ENCODE results near the gene BSND. TPM values are rescaled to one million over a fixed set of nuclear protein-coding genes. Genes with fewer than 3 reads are reported as not detected.

BSND gene
- total RNA-seq, 1 experiment from 2014 or later, result 0.42 TPM

GRCh38 chr1:55049914-55050278, 51.2 kb downstream of the BSND start:
- no peaks in the 10 kb centered on the region for H3K9me3 Mint-ChIP-seq
- 0 out of 2 replicates have a peak, but pooled peaks cover 2% of the 10 kb centered on the region for H3K4me1 Mint-ChIP-seq
- DNase-seq (ENCODE audit: low spot score), result no peak
- H3K4me3 Mint-ChIP-seq, result no peak overlapping the region
- ATAC-seq, result no peak
- H3K27ac Mint-ChIP-seq, result no peak overlapping the region
- no peak for TF ChIP-seq FOXK1 (CRISPR knock-in tag; IDR thresholded peaks at IDR 0.05)
- ChIA-PET CTCF (interaction anchor here (1.1 to 2.3 kb wide), 6 partner anchors 10 to 288 kb away, joined by 3 to 22 read pairs (median 4); partner anchors contain the start of gene PCSK9), POLR2A (no interaction called here)
- H3K36me3 Mint-ChIP-seq, result peaks cover 27% of the 10 kb centered on the region
- H3K27me3 Mint-ChIP-seq (ENCODE audit: low read depth), result no peaks in the 10 kb centered on the region

- TF ChIP-seq E2F5 (CRISPR knock-in tag; IDR thresholded peaks at IDR 0.05), result no peak
- no peak for TF ChIP-seq SMAD4 (CRISPR knock-in tag; IDR thresholded peaks at IDR 0.05)
- TF ChIP-seq HMGA2 (CRISPR knock-in tag; IDR thresholded peaks at IDR 0.05), result no peak
- TF ChIP-seq ATF1 (CRISPR knock-in tag; IDR thresholded peaks at IDR 0.05), result no peak
- TF ChIP-seq ERG (CRISPR knock-in tag; IDR thresholded peaks at IDR 0.05), result no peak
- no peak for TF ChIP-seq JUN (CRISPR knock-in tag; IDR thresholded peaks at IDR 0.05)
- TF ChIP-seq FOXJ3 (CRISPR knock-in tag; IDR thresholded peaks at IDR 0.05; ENCODE audit: borderline replicate concordance), result no peak
- TF ChIP-seq NR2C2 (CRISPR knock-in tag; IDR thresholded peaks at IDR 0.05), result no peak
- no peak for TF ChIP-seq ZNF512 (CRISPR knock-in tag; IDR thresholded peaks at IDR 0.05; ENCODE audit: borderline replicate concordance)
- no peak for TF ChIP-seq SP1 (CRISPR knock-in tag; conservative IDR thresholded peaks at IDR 0.05)
- no peak for TF ChIP-seq ZNF219 (CRISPR knock-in tag; IDR thresholded peaks at IDR 0.05; ENCODE audit: borderline replicate concordance)
- TF ChIP-seq MAX (CRISPR knock-in tag; IDR thresholded peaks at IDR 0.05), result no peak
- no peak for TF ChIP-seq ZBTB21 (CRISPR knock-in tag; IDR thresholded peaks at IDR 0.05; ENCODE audit: borderline replicate concordance)
- TF ChIP-seq ZNF425 (CRISPR knock-in tag; conservative IDR thresholded peaks at IDR 0.05), result no peak
- H3K9me3 Mint-ChIP-seq, result no peaks in the 10 kb centered on the region
- no peak overlapping the region for H3K4me3 Mint-ChIP-seq
- DNase-seq (ENCODE audit: low spot score) (no peak), ATAC-seq (no peak)
- H3K27ac Mint-ChIP-seq, result no peak overlapping the region
- H3K36me3 Mint-ChIP-seq, result peaks cover 27% of the 10 kb centered on the region
- ChIA-PET CTCF (interaction anchor here (1.1 to 2.3 kb wide), 3 partner anchors 11 to 105 kb away, joined by 3 to 22 read pairs (median 13); partner anchors contain the start of gene PCSK9), POLR2A (no interaction called here)
- 0 out of 2 replicates have a peak, but pooled peaks cover 2% of the 10 kb centered on the region for H3K4me1 Mint-ChIP-seq
- H3K27me3 Mint-ChIP-seq (ENCODE audit: low read depth), result no peaks in the 10 kb centered on the region
Observed at GRCh38 chr1:55050283-55050682, 51.5 kb downstream of the BSND start.

GRCh38 chr1:55051169-55051568, 52.4 kb downstream of the BSND start:
- ChIA-PET POLR2A (no interaction called here), CTCF (interaction anchor here (1.1 kb wide), 1 partner anchor 106 kb away, joined by 3 read pairs; no protein-coding TSS in a partner anchor)
- no peak overlapping the region for H3K4me3 Mint-ChIP-seq
- no peaks in the 10 kb centered on the region for H3K9me3 Mint-ChIP-seq
- H3K27ac Mint-ChIP-seq, result 0 out of 2 replicates have a peak overlapping the region, but pooled peaks have one; percentile 74
- ATAC-seq, result no peak
- DNase-seq (ENCODE audit: low spot score), result no peak
- H3K27me3 Mint-ChIP-seq (ENCODE audit: low read depth), result no peaks in the 10 kb centered on the region
- 0 out of 2 replicates have a peak, but pooled peaks cover 2% of the 10 kb centered on the region for H3K4me1 Mint-ChIP-seq
- H3K36me3 Mint-ChIP-seq, result peaks cover 26% of the 10 kb centered on the region
- TF ChIP-seq SMAD3 (CRISPR knock-in tag; IDR thresholded peaks at IDR 0.05; ENCODE audit: borderline replicate concordance) (no peak), SMAD4 (CRISPR knock-in tag; IDR thresholded peaks at IDR 0.05) (no peak), FOXP1 (CRISPR knock-in tag; IDR thresholded peaks at IDR 0.05; ENCODE audit: borderline replicate concordance) (no peak), NR3C1 (CRISPR knock-in tag; conservative IDR thresholded peaks at IDR 0.05; ENCODE audit: low read depth) (no peak), ZNF281 (CRISPR knock-in tag; IDR thresholded peaks at IDR 0.05) (no peak), CDX4 (CRISPR knock-in tag; IDR thresholded peaks at IDR 0.05; ENCODE audit: borderline replicate concordance) (no peak), ATF3 (CRISPR knock-in tag; conservative IDR thresholded peaks at IDR 0.05) (no peak), ZNF423 (CRISPR knock-in tag; IDR thresholded peaks at IDR 0.05) (no peak)
